ENCODE results near the gene VAV1. TPM values are rescaled to one million over a fixed set of nuclear protein-coding genes. Genes with fewer than 3 reads are reported as not detected.

The VAV1 gene
- total and polyA plus RNA-seq, 9 of the 15 experiments (the other 6 are each of a cell fraction or from before 2014, with no cell fraction given), result 0.46 to 20.1 (median 11.1) TPM

DNA sequence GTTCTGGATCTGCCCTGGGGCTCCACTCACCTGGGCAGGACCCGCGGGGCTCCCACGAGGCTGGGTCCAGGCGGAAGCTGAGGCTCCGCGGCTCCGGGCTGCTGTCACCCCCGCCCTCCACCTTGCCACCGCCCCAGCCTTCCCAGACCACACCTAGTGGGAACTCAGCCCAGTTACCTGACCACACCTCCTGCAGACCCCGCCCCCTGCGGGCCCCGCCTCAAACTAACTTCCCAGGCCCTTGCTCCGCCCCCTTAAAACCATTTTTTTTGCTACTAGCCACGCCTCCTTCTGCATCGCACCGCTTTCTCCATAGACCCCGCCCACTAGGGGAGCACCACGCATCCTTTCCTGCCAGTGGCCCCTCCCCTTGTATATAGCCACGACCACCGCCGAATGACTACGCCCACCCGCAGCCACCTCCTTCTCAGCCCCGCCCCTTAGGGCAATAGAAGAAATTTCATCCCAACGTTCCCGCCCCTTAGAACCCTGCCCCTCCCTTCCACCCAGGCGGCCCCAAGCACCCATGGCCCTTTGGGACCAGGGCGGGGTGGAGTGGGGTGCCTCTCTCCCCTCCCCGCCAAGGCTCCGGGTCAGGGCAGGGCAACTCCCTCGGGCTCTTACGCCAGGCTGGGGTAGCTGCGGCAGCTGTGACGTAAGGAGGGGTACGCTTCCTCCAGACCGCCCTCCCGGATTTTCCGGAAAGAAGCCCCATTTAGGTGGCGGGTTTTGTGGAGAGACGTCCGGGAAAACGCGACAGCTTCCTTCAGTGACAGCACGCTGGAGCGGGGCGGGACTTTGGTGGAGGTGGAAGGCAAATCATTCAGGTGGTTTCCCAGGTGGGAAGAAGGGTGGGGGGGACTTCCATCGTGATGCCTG is 4.9 kb upstream of the VAV1 start, which contains the start of gene SH2D3A (continued):
- TF ChIP-seq ILF3 (IDR thresholded peaks at IDR 0.05; ENCODE audit: borderline replicate concordance) (no peak), ZNF316 (IDR thresholded peaks at IDR 0.05) (no peak), ZFP1 (CRISPR knock-in tag; IDR thresholded peaks at IDR 0.05) (no peak), ELF1 (tag; IDR thresholded peaks at IDR 0.05) (no peak; the same call in 1 of the 2 replicates), ZNF707 (CRISPR knock-in tag; conservative IDR thresholded peaks at IDR 0.05) (no peak), NR2C2 (CRISPR knock-in tag; IDR thresholded peaks at IDR 0.05) (no peak), NR2C2 (tag; IDR thresholded peaks at IDR 0.05) (no peak), ZNF184 (CRISPR knock-in tag; IDR thresholded peaks at IDR 0.05) (no peak), CBX5 (IDR thresholded peaks at IDR 0.05; ENCODE audit: borderline replicate concordance, low read depth) (no peak), MTA1 (IDR thresholded peaks at IDR 0.05; ENCODE audit: borderline replicate concordance) (no peak), RAD51 (IDR thresholded peaks at IDR 0.05; ENCODE audit: borderline replicate concordance, low read depth) (no peak), BDP1 (IDR thresholded peaks at IDR 0.05; ENCODE audit: insufficient read depth, insufficient read length) (no peak), KLF1 (tag; IDR thresholded peaks at IDR 0.05) (0 out of 2 replicates have a peak, but pooled peaks have one; percentile 31), KHSRP (IDR thresholded peaks at IDR 0.05) (no peak), ZNF274 (IDR thresholded peaks at IDR 0.05; ENCODE audit: borderline replicate concordance, low read depth, low read length) (no peak), TSC22D4 (tag; IDR thresholded peaks at IDR 0.05) (no peak), SMARCE1 (IDR thresholded peaks at IDR 0.05) (no peak), MCM7 (IDR thresholded peaks at IDR 0.05) (no peak), ZFPM2 (CRISPR knock-in tag; IDR thresholded peaks at IDR 0.05) (no peak), ZEB2 (IDR thresholded peaks at IDR 0.05) (peak; percentile 94), ZNF57 (CRISPR knock-in tag; IDR thresholded peaks at IDR 0.05) (no peak), DNMT1 (IDR thresholded peaks at IDR 0.05) (no peak), DEAF1 (CRISPR knock-in tag; IDR thresholded peaks at IDR 0.05) (no peak), ZNF740 (CRISPR knock-in tag; IDR thresholded peaks at IDR 0.05) (0 out of 2 replicates have a peak, but pooled peaks have one; percentile 14), ZNF740 (tag; IDR thresholded peaks at IDR 0.05) (0 out of 4 replicates have a peak, but pooled peaks of 1 of the 2 experiments have one; percentile 35), YBX1 (IDR thresholded peaks at IDR 0.05) (no peak), BRD4 (IDR thresholded peaks at IDR 0.05) (no peak)
- TF ChIP-seq, protein P1, sequence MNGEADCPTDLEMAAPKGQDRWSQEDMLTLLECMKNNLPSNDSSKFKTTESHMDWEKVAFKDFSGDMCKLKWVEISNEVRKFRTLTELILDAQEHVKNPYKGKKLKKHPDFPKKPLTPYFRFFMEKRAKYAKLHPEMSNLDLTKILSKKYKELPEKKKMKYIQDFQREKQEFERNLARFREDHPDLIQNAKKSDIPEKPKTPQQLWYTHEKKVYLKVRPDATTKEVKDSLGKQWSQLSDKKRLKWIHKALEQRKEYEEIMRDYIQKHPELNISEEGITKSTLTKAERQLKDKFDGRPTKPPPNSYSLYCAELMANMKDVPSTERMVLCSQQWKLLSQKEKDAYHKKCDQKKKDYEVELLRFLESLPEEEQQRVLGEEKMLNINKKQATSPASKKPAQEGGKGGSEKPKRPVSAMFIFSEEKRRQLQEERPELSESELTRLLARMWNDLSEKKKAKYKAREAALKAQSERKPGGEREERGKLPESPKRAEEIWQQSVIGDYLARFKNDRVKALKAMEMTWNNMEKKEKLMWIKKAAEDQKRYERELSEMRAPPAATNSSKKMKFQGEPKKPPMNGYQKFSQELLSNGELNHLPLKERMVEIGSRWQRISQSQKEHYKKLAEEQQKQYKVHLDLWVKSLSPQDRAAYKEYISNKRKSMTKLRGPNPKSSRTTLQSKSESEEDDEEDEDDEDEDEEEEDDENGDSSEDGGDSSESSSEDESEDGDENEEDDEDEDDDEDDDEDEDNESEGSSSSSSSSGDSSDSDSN (IDR thresholded peaks at IDR 0.05; ENCODE audit: borderline replicate concordance in 1 of 2, low read depth in 2 of 2, low read length in 2 of 2), result no peak

All from K562 (cell line).